Coronary artery (tissue), 2 donors: ENCODE data around the gene PIK3C2G.

ENCODE experiments used
- DNase-seq: peaks from one replicate; pipeline ENCODE4 v3.0.0-alpha.2; 2017; ENCODE audit warnings: low spot score
- H3K27ac ChIP-seq, 2 donors: fragments of 200-600 bp; sonication (generic); one replicate each; pipeline ENCODE4 v1.5.1; 2016 to 2019
- H3K4me3 ChIP-seq: fragments of 200-600 bp; sonication (generic); 2 replicates; pipeline ENCODE4 v1.5.1; 2016; ENCODE audit warnings: mild to moderate bottlenecking, moderate library complexity
- CTCF ChIP-seq: fragments of 200-600 bp; sonication (generic); IDR thresholded peaks from one replicate; pipeline ENCODE4 v1.5.1; 2019; ENCODE audit warnings: antibody characterized with exemption

PIK3C2G gene

DNA sequence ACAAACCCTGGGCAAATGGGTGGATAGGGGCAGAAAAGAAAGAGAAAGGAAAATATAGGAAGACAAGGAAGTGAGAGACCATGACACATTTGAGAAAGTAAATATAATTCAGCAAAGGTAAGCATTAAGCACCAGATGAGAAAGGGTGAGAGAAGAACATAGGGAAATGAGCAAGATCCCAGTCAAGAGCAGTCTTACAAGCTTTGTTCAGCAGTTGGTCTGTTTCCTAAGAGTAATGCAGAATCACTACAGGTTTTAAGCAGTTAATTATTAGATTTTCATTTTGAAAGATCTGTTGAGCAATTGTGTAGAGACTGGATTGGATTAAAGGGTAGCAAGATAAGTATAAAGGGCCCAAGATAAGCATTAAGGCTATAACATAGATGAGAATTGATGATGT, 330.2 kb downstream of the PIK3C2G start:
- DNase-seq: no peak
- no peak overlapping the region for H3K27ac ChIP-seq
- TF ChIP-seq CTCF: no peak
- no peak overlapping the region for H3K4me3 ChIP-seq

DNA sequence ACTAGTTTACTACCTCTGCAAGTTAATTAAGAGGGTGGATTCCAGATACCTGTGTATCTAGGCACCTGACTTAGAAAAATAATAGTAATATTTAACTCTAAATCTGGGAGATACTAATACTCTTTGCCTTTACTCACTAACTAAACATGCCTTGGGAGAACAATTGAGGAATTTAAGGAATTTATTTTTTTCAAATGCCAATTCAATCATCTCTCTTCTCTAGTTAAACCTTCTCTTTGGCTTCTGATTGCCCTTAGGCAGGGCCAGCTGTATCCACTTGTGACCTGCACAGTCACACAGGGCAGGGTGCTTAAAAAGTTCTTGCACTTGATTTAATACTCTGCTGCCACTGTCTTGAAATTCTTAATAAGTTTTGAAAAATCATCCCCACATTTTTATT, 334.1 kb downstream of the PIK3C2G start:
- Histone ChIP-seq H3K4me3 (no peak overlapping the region), H3K27ac (no peak overlapping the region)
- no peak for TF ChIP-seq CTCF
- DNase-seq: no peak

DNA sequence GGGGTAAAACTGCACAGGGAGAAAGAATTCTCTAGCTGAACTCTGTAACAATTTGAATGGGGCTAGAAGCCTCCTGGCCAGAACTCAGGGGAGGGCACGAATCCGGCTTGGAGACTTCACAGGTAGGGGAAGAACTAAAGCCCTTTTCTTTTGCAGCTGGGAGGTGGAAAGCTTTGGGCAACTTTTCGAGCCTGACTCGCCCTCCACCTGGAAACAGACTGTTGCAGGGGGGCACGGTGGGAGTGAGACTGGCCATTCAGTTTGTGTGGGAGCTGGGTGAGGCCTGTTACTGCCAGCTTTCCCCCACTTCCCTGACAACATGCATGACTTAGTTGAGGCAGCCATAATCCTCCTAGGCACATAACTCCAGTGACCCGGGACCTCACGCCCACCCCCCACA, 340.6 kb downstream of the PIK3C2G start:
- no peak for DNase-seq
- H3K27ac ChIP-seq: no peak overlapping the region
- no peak for TF ChIP-seq CTCF
- H3K4me3 ChIP-seq: no peak overlapping the region

GRCh38 chr12:18612971-18613370, 351.7 kb downstream of the PIK3C2G start:
- Histone ChIP-seq H3K27ac (no peak overlapping the region), H3K4me3 (no peak overlapping the region)
- no peak for TF ChIP-seq CTCF
- no peak for DNase-seq

DNA sequence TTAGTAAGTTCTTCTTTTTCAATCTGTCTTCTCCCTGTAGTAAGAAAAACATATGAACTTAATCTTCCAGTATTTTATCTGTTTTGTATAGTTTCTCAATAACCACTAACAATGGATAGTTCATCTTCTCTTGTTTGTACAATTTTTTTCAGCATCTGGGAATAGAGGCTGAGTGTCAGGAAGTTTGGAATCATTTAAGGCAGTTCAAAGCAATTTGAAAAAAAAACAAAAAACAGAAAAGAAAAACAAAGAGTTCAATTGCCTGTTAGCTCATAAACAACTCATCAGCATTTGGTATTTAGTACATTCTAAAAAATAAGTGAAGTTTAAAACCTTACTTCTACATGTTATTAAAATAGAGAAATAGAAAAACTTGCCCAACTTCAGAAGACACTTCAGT, 359.7 kb downstream of the PIK3C2G start:
- TF ChIP-seq CTCF: no peak
- H3K4me3 ChIP-seq: no peak overlapping the region
- no peak overlapping the region for H3K27ac ChIP-seq
- no peak for DNase-seq

DNA sequence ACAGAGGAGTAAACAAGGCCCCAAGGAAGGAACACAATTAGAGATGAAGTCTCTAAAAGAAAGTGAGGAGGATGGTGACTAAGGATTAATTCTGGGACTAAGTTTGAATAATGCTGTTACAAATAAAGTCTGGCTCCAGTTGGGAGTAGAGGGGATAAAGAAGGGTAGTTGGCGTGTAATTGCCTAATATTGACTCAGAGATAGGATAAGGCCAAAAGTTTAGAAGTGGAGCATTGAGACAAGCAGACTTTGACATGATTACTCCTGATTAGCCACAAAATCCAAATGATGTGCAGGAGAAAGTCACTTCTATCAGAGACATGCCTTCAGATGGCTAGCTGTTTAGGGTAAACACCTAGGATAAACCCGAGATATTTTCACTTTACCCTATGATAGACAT, 368.1 kb downstream of the PIK3C2G start:
- no peak overlapping the region for H3K4me3 ChIP-seq
- H3K27ac ChIP-seq: no peak overlapping the region
- no peak for DNase-seq
- no peak for TF ChIP-seq CTCF

- TF ChIP-seq CTCF: no peak
- DNase-seq: no peak
- no peak overlapping the region for H3K27ac ChIP-seq
- no peak overlapping the region for H3K4me3 ChIP-seq
These were observed 368.6 kb downstream of the PIK3C2G start for GRCh38 chr12:18629916-18630315.
